Measurements from ENCODE around the gene SLC19A1. TPM values are rescaled to one million over a fixed set of nuclear protein-coding genes. Genes with fewer than 3 reads are reported as not detected.
A peak's percentile ranks its signal among the peaks of the same experiment; 100 is the strongest.

SLC19A1 gene
- total RNA-seq, 2 donors from 2014 or later, result 5.4 to 8.6 TPM

DNA sequence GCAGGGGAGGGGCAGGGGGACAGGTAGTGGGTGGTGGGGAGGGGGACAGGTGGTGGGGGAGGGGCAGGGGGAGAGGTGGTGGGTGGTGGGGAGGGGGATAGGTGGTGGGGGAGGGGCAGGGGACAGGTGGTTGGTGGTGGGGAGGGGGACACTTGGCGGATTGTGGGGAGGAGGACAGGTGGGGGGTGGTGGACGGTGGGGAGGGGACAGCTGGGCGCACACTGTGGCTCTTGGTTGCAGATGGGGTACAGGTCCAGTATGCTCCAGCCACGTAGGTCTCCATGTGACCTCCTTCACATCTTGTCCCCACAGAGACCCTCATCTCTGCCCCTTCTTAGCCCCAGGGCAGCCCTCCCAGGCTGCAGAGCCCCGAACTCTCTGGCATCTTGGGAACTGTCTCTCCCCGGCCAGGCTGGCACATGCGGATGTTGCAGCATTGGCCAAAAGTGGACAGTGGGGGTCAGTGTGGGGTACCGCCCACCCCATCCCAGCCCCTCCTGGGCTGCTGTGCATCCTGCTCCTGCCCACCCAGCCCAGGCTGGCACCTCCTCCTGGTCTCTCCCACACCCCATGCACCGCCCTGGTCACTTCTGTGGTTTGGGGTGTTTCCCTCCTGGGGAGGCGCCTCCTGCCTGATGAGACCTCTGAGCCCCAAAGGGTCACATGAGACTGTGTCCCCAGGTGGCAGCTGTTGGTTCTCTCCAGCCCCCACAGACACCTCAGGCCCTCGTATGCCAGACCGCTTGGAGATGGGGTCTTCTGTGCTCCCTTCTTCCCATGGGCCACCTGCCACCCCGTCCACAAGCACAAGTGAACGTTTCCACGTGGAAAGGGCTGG lies 7.6 kb upstream of the SLC19A1 start:
- DNase-seq, result no peak
- intact Hi-C loops (cut with DNase I), result no loop called here
- peak in 1 of 2 donors; percentile 3 for ATAC-seq

GRCh38 chr21:45548711-45549491 lies 6.7 kb upstream of the SLC19A1 start:
- ATAC-seq (no peak), DNase-seq (no peak)
- intact Hi-C loops (cut with DNase I), result no loop called here

- intact Hi-C loops (cut with DNase I), result no loop called here
- DNase-seq (no peak), ATAC-seq (no peak)
Observed at GRCh38 chr21:45547545-45547900, 5.3 kb upstream of the SLC19A1 start.

DNA sequence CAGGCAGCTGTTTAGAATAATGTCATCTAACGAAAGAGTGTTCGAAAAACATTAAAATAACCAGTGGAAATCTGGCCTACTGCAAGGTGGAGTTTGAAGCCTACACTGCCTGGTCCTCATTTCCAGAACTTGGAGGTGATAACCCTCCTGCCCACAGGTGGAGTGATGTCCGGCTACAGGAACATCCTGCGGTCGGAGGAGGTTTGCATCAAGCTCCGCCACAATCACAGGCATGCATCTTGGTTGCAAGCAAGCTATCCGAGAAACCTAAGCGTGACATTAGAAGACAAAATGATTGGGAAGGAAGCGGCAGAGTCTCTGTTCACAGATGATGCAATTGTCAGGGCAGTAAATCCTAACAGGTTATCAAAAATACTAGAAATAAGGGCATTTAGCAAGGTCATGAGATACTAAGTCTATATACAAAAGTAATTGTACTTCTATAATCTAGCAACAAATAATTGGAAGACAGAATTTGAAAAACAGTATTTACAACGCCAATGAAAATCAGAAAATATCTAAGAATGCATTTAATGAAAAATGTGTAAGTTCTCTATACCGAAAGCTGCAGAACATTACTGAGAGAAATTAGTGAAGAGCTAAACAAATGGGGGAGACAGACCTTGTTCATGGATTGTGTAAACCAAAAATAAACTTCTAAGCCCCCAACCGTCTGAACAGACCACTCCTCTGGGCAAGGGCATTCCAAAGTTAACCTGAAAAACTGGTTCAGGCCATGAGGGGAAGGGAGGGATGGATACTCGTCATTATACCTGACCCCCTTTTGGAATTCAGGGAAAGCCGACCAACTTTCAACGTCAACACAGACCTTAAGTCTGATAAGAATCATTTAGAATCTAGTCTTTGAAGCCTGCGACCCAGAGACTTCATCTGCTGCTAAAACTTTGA lies 4.7 kb upstream of the SLC19A1 start:
- no peak for ATAC-seq
- intact Hi-C loops (cut with DNase I), result no loop called here
- DNase-seq, result no peak

DNA sequence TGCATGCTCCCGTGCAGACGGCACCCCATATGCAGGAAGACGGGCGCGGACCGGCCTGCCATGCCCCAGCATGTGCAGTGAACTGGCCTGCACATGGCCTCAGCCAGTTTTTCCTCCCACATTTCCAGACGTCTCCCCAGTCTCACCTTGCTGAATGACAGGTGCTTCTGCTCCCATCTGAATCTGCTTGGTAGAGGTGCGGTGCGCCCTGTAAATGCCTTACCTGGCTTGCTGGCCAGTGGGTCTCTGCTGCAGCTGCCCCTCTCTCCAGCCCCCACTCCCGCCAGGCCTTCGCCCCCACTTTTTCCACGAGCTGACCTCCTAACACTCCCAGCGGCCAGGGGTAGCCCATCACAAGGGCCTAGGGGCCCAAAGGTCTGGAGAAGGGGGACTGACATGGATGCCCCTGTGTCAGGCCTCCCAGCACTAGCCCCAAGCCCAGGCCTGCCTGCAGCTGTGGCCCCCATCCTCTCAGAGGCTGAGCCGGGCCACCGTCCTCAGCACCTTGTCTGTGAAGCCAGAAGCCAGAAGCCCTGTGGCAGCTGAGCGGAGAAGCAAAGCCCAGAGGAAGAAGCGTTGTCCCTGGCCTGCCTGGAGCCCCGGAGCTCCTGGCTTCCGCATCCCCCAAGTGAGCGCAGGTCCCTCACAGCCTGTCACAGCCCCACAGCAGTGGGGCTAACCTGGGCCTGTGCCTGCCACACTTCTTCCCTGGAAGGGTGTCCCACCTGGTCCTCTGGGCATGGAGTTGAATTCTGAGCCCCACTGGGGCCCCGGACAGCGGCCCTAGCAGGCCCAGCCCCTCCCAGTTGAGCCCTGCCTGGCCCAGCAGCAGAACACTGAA lies 3.7 kb upstream of the SLC19A1 start:
- intact Hi-C loops (cut with DNase I), result no loop called here
- ATAC-seq (no peak), DNase-seq (no peak)

GRCh38 chr21:45545236-45545570 lies 3.0 kb upstream of the SLC19A1 start:
- ATAC-seq (no peak), DNase-seq (no peak)

DNA sequence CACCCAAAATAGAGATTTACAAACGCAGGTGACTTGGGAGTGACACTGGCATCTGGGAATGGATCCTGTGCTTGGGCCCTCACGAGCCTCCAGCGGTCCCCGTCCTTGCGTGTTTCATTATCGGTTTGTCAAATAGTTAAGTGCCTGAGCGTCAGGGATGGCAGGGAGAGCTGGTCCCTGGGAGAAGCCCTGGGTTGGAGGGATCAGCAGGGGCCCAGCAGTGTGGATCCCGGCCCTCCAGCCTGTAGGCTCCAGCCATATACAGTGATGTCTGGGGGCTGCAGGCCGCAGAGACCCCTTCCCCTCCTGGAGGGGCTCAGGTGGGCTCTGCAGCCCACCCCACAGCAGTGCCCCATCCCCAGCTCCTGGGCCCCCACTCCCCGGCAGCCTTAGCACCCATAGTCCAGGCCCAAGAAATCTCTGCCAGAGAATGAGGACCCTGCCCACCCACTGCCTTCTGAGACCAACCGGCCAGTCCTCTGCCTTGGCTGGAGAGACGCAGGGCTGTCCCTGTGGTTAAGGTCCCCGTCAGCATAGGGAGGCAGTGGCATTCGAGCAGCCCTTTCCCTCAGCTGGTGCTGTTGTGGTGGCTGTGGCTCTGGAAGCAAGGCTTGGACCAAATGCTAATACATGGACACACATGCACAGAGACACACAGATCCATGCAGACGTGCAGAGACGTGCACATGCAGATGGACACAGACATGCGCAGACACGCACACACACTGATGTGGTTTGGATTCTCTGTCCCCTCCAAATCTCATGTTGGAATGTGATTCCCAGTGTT lies 2.4 kb upstream of the SLC19A1 start:
- intact Hi-C loops (cut with DNase I), result no loop called here
- ATAC-seq (no peak), DNase-seq (no peak)

More at GRCh38 chr21:45545236-45545570, 3.0 kb upstream of the SLC19A1 start:
- intact Hi-C loops (cut with DNase I), result no loop called here

DNA sequence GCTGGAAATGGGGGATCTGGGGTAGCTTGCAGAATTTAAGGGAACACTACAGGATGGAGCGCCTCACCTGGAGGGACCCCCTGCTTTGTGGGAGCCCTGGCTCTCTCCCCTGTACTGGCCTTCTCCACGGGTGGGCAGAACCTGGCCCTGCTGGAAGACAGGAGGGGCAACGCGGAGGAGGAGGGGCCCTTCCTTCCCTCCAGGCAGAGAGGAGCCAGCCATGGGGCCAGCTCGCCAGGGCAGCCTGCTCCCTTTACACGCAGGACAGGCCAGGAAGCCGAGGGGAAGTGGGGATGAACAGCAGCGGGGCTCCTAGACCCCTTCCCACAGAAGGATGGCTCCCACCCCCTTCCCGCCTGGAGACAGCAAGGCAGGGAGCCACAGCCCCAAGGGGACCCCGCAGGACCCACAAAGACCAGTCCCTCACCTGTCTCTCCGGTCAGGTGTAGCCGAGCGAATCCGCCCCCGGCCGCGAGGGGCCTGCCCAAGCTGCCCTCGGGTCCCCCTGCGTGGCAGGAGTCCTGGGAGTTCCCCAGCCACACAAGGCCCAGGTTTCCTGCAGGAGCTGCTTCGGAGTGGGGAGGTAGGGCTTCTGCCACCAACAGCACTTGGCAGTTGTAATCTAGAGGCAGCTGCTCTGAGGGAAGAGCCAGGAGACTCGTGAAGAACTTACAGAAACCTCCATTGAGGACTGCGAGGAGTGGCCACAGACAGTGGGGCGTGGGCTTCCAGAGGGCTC lies 1.6 kb upstream of the SLC19A1 start:
- ATAC-seq (no peak), DNase-seq (no peak)
- intact Hi-C loops (cut with DNase I), result no loop called here

DNA sequence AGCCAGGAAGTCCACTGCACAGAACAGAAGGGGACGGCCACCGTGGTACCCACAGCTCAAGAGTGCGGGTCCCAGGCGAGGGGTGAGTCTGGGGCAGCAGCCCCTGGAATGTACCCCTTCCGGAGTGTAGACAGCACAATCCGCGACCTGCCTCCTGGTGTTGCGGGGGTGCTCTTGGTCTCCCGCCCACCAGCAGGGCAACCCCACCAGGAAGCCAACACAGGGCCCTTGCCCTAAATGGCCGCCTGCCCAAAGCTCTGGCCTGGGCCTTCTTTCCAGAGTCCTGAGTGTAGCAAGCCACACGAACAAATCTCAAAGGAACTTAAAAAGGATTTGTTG lies 1.1 kb upstream of the SLC19A1 start:
- intact Hi-C loops (cut with DNase I), result no loop called here
- DNase-seq (no peak), ATAC-seq (peak in 1 of 2 donors; percentile 28)

GRCh38 chr21:45542667-45543370 lies 579 bp upstream of the SLC19A1 start:
- intact Hi-C loops (cut with DNase I), result no loop called here
- peak; percentile 3 for ATAC-seq
- DNase-seq, result peak; percentile 40

DNA sequence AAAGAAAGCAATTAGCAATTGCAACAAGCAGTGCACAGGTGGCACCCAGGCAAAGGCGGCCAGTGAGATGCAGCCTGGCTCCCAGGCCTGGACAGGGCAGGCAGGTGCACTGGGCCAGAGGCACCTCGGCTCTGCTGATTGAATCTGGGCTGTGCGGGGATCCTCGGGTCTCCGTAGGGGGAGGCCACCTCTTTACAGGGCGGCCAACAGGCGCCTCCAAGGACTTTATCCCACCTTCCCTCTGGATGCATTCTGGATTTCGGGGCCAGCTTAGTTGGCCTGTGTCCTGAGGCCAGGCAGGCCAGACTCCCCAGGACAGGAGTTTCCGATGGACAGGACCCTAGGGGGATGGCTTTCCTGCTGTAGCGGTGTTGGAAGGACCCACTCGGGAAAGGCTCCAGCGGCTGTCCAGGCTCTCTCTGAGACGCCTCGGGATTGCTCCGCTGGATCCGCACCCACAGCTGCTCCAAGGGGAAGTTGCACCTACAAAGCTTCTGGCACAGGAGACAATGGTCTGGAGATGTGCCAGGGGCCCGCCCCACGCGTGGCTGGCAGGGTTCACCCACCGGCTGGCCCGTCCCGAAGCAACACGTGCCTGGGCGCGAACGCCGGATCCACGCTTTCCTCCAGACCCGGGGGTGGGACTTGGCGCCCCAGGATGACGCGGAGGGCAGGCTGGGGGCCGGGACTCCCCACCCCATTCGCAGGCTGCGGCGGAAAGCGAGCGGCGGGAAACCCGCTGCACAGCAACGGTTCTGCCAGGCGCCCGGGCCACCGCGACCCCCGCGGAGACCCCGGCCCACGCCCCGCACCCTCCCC lies 810 bp downstream of the SLC19A1 start:
- intact Hi-C loops (cut with DNase I), result no loop called here
- DNase-seq, result peak; percentile 90
- peak; percentile 76 to 83 for ATAC-seq

GRCh38 chr21:45540601-45540970 lies 1.7 kb downstream of the SLC19A1 start:
- intact Hi-C loops (cut with DNase I), result no loop called here
- ATAC-seq, result no peak

GRCh38 chr21:45539796-45540600 lies 2.2 kb downstream of the SLC19A1 start:
- intact Hi-C loops (cut with DNase I), result no loop called here
- ATAC-seq (no peak), DNase-seq (peak; percentile 19)

More at GRCh38 chr21:45540601-45540970, 1.7 kb downstream of the SLC19A1 start:
- DNase-seq, result peak; percentile 17

GRCh38 chr21:45539046-45539795 lies 3.0 kb downstream of the SLC19A1 start:
- ATAC-seq (no peak), DNase-seq (peak; percentile 24)
- intact Hi-C loops (cut with DNase I), result no loop called here

All from left cardiac atrium (tissue), 4 donors.